ENCODE data around the gene BASP1.

The BASP1 gene

GRCh38 chr5:17227868-17228267 lies 10.4 kb downstream of the BASP1 start:
- no peak for TF ChIP-seq CTCF (IDR thresholded peaks at IDR 0.05)

GRCh38 chr5:17228821-17229291 lies 11.4 kb downstream of the BASP1 start:
- TF ChIP-seq CTCF (IDR thresholded peaks at IDR 0.05), result no peak

- no peak for TF ChIP-seq CTCF (IDR thresholded peaks at IDR 0.05)
Measured at GRCh38 chr5:17229313-17229712, 11.9 kb downstream of the BASP1 start.

GRCh38 chr5:17230191-17230590 lies 12.8 kb downstream of the BASP1 start:
- TF ChIP-seq CTCF (IDR thresholded peaks at IDR 0.05), result no peak

- TF ChIP-seq CTCF (IDR thresholded peaks at IDR 0.05), result no peak
Measured at GRCh38 chr5:17230808-17231525, 13.5 kb downstream of the BASP1 start.

GRCh38 chr5:17232405-17232804 lies 15.0 kb downstream of the BASP1 start:
- no peak for TF ChIP-seq CTCF (IDR thresholded peaks at IDR 0.05)

- no peak for TF ChIP-seq CTCF (IDR thresholded peaks at IDR 0.05)
Measured at GRCh38 chr5:17233488-17233887, 16.1 kb downstream of the BASP1 start.

GRCh38 chr5:17234374-17234773 lies 16.9 kb downstream of the BASP1 start:
- no peak for TF ChIP-seq CTCF (IDR thresholded peaks at IDR 0.05)
